Cardiac septum (tissue), 1 donor: Measurements from ENCODE around the gene ART1. TPM values are rescaled to one million over a fixed set of nuclear protein-coding genes. Genes with fewer than 3 reads are reported as not detected.
"Not testable (repeated sequence)": the region's sequence is repeated elsewhere in the genome, so short reads cannot be mapped to it uniquely, and the experiment has no call there.

Experiments
- DNase-seq: peaks from one replicate; pipeline ENCODE4 v3.0.0-alpha.2; 2020; ENCODE audit warnings: low spot score
- intact Hi-C: fragments of 100-400 bp; cut with DNase I; formaldehyde crosslinking; loops from one replicate; pipeline ENCODE4 v1.14.0; 2022
- long read RNA-seq: library from polyadenylated mRNA; unstranded; transcript quantifications from one replicate; pipeline ENCODE4 v2.0.0, GENCODE V29; 2021
- total RNA-seq: library from RNA; stranded (reverse); fragmentation: NEBNext Ultra II Directional; extraction: Animal tissue kit (Norgen Biotek cat#: 25700); gene quantifications from one replicate; pipeline ENCODE4 v1.2.1, GENCODE V29; 2021
- donor health status: DM: no; HTN: no; CAD: no.

The ART1 gene
- total RNA-seq = 1.3 TPM
- long read RNA-seq = 0 reads

- no peak for DNase-seq
- intact Hi-C loops = no loop called here
Measured at GRCh38 chr11:3644817-3645235, at the start of gene ART1. Gene ART1 (plus strand): TSS chr11:3645128. CDS start chr11:3659214, 14,086 bp downstream.

- intact Hi-C loops = not testable (repeated sequence)
- DNase-seq = peak; percentile 43
Measured at GRCh38 chr11:3597743-3598142, 47.2 kb upstream of the ART1 start.

GRCh38 chr11:3600201-3600600 is 44.7 kb upstream of the ART1 start:
- intact Hi-C loops = not testable (repeated sequence)
- DNase-seq = peak; percentile 27

GRCh38 chr11:3604167-3604566 is 40.8 kb upstream of the ART1 start:
- DNase-seq = peak; percentile 17
- intact Hi-C loops = no loop called here

- intact Hi-C loops = no loop called here
- DNase-seq = no peak
Measured at GRCh38 chr11:3605283-3605662, 39.7 kb upstream of the ART1 start.

GRCh38 chr11:3605771-3606203 is 39.1 kb upstream of the ART1 start:
- no peak for DNase-seq
- intact Hi-C loops = no loop called here

- DNase-seq = peak; percentile 10
- intact Hi-C loops = no loop called here
Measured at GRCh38 chr11:3609416-3610265, 35.3 kb upstream of the ART1 start.

GRCh38 chr11:3610846-3611245 is 34.1 kb upstream of the ART1 start:
- intact Hi-C loops = no loop called here

GRCh38 chr11:3611976-3612678 is 32.8 kb upstream of the ART1 start:
- intact Hi-C loops = no loop called here
- no peak for DNase-seq

More at GRCh38 chr11:3610846-3611245, 34.1 kb upstream of the ART1 start:
- no peak for DNase-seq

- intact Hi-C loops = no loop called here
- peak; percentile 19 for DNase-seq
Measured at GRCh38 chr11:3613998-3614741, 30.8 kb upstream of the ART1 start.

- intact Hi-C loops = no loop called here
- DNase-seq = no peak
Measured at GRCh38 chr11:3614742-3615171, 30.2 kb upstream of the ART1 start.

- intact Hi-C loops = no loop called here
- peak; percentile 62 for DNase-seq
Measured at GRCh38 chr11:3615998-3616397, 28.9 kb upstream of the ART1 start.

- intact Hi-C loops = no loop called here
- DNase-seq = peak; percentile 66
Measured at GRCh38 chr11:3616721-3617460, 28.0 kb upstream of the ART1 start.

- no peak for DNase-seq
- intact Hi-C loops = no loop called here
Measured at GRCh38 chr11:3617990-3618389, 26.9 kb upstream of the ART1 start.

GRCh38 chr11:3622521-3622920 is 22.4 kb upstream of the ART1 start:
- intact Hi-C loops = no loop called here

GRCh38 chr11:3623121-3623520 is 21.8 kb upstream of the ART1 start:
- DNase-seq = no peak
- intact Hi-C loops = no loop called here

More at GRCh38 chr11:3622521-3622920, 22.4 kb upstream of the ART1 start:
- DNase-seq = peak; percentile 70

- no peak for DNase-seq
- intact Hi-C loops = no loop called here
Measured at GRCh38 chr11:3623767-3624458, 21.0 kb upstream of the ART1 start.

- peak; percentile 79 for DNase-seq
Measured at GRCh38 chr11:3626250-3626960, 18.5 kb upstream of the ART1 start.

More at GRCh38 chr11:3626250-3626960, 18.5 kb upstream of the ART1 start:
- intact Hi-C loops = no loop called here
